Gastroesophageal sphincter (tissue), 4 donors: ENCODE results near the gene AQP10. TPM values are rescaled to one million over a fixed set of nuclear protein-coding genes. Genes with fewer than 3 reads are reported as not detected.
"Not testable (repeated sequence)": the region's sequence is repeated elsewhere in the genome, so short reads cannot be mapped to it uniquely, and the experiment has no call there.

Experiments used
- ATAC-seq: fragments of 150-250 bp; one replicate; pipeline ENCODE4 v1.9.1; 2016; ENCODE audit warnings: mild to moderate bottlenecking, moderate library complexity
- H3K27ac ChIP-seq, 4 donors: fragments of 200-600 bp; sonication (generic) in 3 of 4; 1 replicate in 3 of 4; 2 replicates in 1 of 4; pipeline ENCODE4 v1.5.1; 2016 to 2019
- H3K27me3 ChIP-seq: fragments of 200-600 bp; sonication (generic); one replicate; pipeline ENCODE4 v1.5.1; 2019
- H3K36me3 ChIP-seq, 2 donors: fragments of 200-600 bp; sonication (generic); one replicate each; pipeline ENCODE4 v1.5.1; 2019; ENCODE audit warnings: control low read depth in 1 of 2
- H3K4me1 ChIP-seq, 3 donors: fragments of 200-600 bp; sonication (generic); 1 replicate in 2 of 3; 2 replicates in 1 of 3; pipeline ENCODE4 v1.5.1; 2016 to 2019; ENCODE audit warnings: control low read depth in 2 of 3
- H3K4me3 ChIP-seq, 2 donors: fragments of 200-600 bp; sonication (generic); one replicate each; pipeline ENCODE4 v1.5.1; 2019; ENCODE audit warnings: mild to moderate bottlenecking in 1 of 2, moderate library complexity in 1 of 2
- H3K9me3 ChIP-seq, 3 donors: fragments of 200-600 bp; sonication (generic); one replicate each; pipeline ENCODE4 v1.5.1; 2017 to 2019; ENCODE audit warnings: control low read depth in 2 of 3
- EP300 ChIP-seq: sonication (generic); formaldehyde crosslinking; IDR thresholded peaks from one replicate; pipeline ENCODE4 v1.6.1; 2017; ENCODE audit warnings: antibody characterized with exemption, mild to moderate bottlenecking
- POLR2A ChIP-seq, 2 donors: fragments of 450-650 bp; IDR thresholded peaks; one replicate each; pipeline ENCODE4 v1.6.1; 2017; ENCODE audit warnings: antibody characterized with exemption in 2 of 2, mild to moderate bottlenecking in 2 of 2, moderate library complexity in 1 of 2
- POLR2AphosphoS5 ChIP-seq: sonication (generic); formaldehyde crosslinking; IDR thresholded peaks from one replicate; pipeline ENCODE4 v1.6.1; 2017; ENCODE audit warnings: antibody characterized with exemption
- WGBS, 2 donors: methylation state at CpG; one replicate each; pipeline ENCODE4 v1.1.5; 2018; ENCODE audit warnings: low coverage in 1 of 2; 5-methylcytosine and 5-hydroxymethylcytosine counted together
- total RNA-seq, 4 donors: library from RNA; depleted of rRNA; stranded (reverse); fragments of >200 nt; gene quantifications; one replicate each; pipeline ENCODE4 v1.1.0, GENCODE V29; 2016
- TF ChIP-seq, protein P1 (sequence below), 4 experiments: fragments of 200-600 bp in 2 of 4; fragments of 450-650 bp in 2 of 4; sonication (generic) in 1 of 4; IDR thresholded peaks; one replicate each; pipeline ENCODE4 v1.5.1; 2017 to 2019; ENCODE audit warnings: antibody characterized with exemption in 4 of 4, mild to moderate bottlenecking in 2 of 4, moderate library complexity in 2 of 4

The AQP10 gene
- total RNA-seq, 4 donors from 2014 or later, result 0.12 to 1.1 TPM; not detected in 2

- no peaks in the 10 kb centered on the region for H3K9me3 ChIP-seq
- no peak overlapping the region for H3K4me3 ChIP-seq
- ATAC-seq, result peak; percentile 86
- H3K27me3 ChIP-seq, result no peaks in the 10 kb centered on the region
- peak overlapping the region; percentile 75 to 100 (median 92) for H3K27ac ChIP-seq
- WGBS, 2 donors, result 28 to 58% methylated on average over 3 to 4 of the region's 11 CpGs
- no peak for TF ChIP-seq EP300
- TF ChIP-seq, protein P1, sequence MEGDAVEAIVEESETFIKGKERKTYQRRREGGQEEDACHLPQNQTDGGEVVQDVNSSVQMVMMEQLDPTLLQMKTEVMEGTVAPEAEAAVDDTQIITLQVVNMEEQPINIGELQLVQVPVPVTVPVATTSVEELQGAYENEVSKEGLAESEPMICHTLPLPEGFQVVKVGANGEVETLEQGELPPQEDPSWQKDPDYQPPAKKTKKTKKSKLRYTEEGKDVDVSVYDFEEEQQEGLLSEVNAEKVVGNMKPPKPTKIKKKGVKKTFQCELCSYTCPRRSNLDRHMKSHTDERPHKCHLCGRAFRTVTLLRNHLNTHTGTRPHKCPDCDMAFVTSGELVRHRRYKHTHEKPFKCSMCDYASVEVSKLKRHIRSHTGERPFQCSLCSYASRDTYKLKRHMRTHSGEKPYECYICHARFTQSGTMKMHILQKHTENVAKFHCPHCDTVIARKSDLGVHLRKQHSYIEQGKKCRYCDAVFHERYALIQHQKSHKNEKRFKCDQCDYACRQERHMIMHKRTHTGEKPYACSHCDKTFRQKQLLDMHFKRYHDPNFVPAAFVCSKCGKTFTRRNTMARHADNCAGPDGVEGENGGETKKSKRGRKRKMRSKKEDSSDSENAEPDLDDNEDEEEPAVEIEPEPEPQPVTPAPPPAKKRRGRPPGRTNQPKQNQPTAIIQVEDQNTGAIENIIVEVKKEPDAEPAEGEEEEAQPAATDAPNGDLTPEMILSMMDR (IDR thresholded peaks at IDR 0.05), result peak; percentile 82 to 95 (median 92)
- peaks cover 10 to 53% (median 13%) of the 10 kb centered on the region in 3 donors for H3K4me1 ChIP-seq
- peaks cover 0 to 96% of the 10 kb centered on the region in 2 donors for H3K36me3 ChIP-seq
Measured at GRCh38 chr1:154335025-154335714, 14.3 kb downstream of the AQP10 start.

DNA sequence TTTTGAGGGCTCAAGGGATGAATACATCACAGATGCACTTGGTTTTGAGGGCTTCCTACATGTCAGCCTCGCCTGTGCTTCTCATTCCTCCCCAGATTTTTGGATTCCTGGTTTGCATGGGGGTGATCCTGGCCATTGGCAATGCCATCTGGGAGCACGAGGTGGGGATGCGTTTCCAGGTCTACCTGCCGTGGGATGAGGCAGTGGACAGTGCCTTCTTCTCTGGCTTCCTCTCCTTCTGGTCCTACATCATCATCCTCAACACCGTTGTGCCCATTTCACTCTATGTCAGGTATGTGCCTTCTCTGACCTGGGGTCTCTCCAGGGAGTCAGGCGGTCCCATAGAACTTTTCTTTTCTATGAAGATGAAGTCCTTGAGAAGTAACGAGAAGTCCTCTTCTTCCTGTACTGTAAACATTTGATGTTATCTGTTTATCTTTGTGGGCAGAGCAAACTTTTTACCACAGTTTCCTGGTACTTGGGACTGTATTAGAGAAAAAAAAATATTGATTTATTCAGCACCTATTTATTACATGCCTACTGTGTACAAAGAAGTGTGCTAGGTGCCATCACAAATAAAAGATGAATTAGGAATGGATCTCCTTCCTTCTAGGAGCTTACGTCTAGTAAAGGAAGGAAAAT is 16.5 kb downstream of the AQP10 start:
- ATAC-seq, result no peak
- peaks cover 10 to 37% (median 13%) of the 10 kb centered on the region in 3 donors for H3K4me1 ChIP-seq
- H3K36me3 ChIP-seq, result peaks cover 0 to 96% of the 10 kb centered on the region in 2 donors
- H3K9me3 ChIP-seq, result no peaks in the 10 kb centered on the region
- 72 to 85% methylated on average over 2 to 4 of the region's 8 CpGs for WGBS, 2 donors
- H3K4me3 ChIP-seq, result no peak overlapping the region
- TF ChIP-seq EP300, result no peak
- no peak for TF ChIP-seq POLR2AphosphoS5
- TF ChIP-seq, protein P1 (IDR thresholded peaks at IDR 0.05), result no peak
- TF ChIP-seq POLR2A (IDR thresholded peaks at IDR 0.05), result no peak
- peak overlapping the region in 2 of 4 donors; percentile 29 to 36 for H3K27ac ChIP-seq
- H3K27me3 ChIP-seq, result no peaks in the 10 kb centered on the region

DNA sequence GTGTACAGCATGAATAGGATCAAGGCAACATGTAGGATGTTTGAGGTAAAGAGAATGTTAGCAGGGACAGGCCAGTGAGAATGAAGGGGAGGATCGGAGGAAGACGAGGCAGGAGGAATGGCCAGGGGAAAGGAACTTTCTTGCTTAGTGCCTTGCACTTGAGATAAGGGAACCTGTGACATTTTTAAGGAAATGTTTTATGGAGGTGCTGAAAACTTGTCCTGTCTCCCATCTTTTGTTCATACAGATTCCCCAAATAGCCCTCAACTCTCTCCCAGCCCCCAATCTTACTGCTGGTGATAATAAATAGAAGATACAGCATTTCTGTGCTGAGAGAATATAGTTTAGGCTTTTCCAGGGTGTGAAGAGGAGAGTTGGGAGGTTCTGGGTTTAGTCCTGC is 18.0 kb downstream of the AQP10 start:
- Histone ChIP-seq H3K27ac (no peak overlapping the region), H3K9me3 (no peaks in the 10 kb centered on the region), H3K4me3 (no peak overlapping the region), H3K36me3 (peaks cover 0 to 96% of the 10 kb centered on the region in 2 donors), H3K4me1 (peaks cover 10 to 23% (median 11%) of the 10 kb centered on the region in 3 donors), H3K27me3 (no peaks in the 10 kb centered on the region)
- no peak for ATAC-seq
- WGBS, 2 donors, result 82 to 85% methylated on average over 2 of the region's 2 CpGs
- TF ChIP-seq POLR2AphosphoS5 (no peak), EP300 (no peak), POLR2A (IDR thresholded peaks at IDR 0.05) (no peak)
- TF ChIP-seq, protein P1 (IDR thresholded peaks at IDR 0.05), result no peak

- not testable (repeated sequence) for H3K4me3 ChIP-seq, H3K27ac ChIP-seq, H3K9me3 ChIP-seq, H3K4me1 ChIP-seq, H3K27me3 ChIP-seq, ATAC-seq
- WGBS, 2 donors, result 92% methylated on average over 9 of the region's 9 CpGs; no CpG with 5 or more reads in 1 of the 2 donors
- H3K36me3 ChIP-seq, result peaks cover 0 to 100% of the 10 kb centered on the region in 2 donors
Measured at GRCh38 chr1:154341366-154341765, 20.5 kb downstream of the AQP10 start.

GRCh38 chr1:154342132-154342531 is 21.2 kb downstream of the AQP10 start:
- no peak for ATAC-seq
- Histone ChIP-seq H3K27ac (peak overlapping the region in 1 of 4 donors; percentile 21), H3K4me1 (peaks cover 0 to 5% (median 0%) of the 10 kb centered on the region in 3 donors), H3K9me3 (no peaks in the 10 kb centered on the region), H3K36me3 (peaks cover 0 to 100% of the 10 kb centered on the region in 2 donors), H3K27me3 (no peaks in the 10 kb centered on the region), H3K4me3 (no peak overlapping the region)
- no peak for TF ChIP-seq POLR2AphosphoS5
- TF ChIP-seq POLR2A (IDR thresholded peaks at IDR 0.05), result no peak
- no peak for TF ChIP-seq EP300
- TF ChIP-seq, protein P1 (IDR thresholded peaks at IDR 0.05), result no peak
- 50 to 82% methylated on average over 1 to 5 of the region's 7 CpGs for WGBS, 2 donors
